ENCODE results near the gene IBSP.

IBSP gene

GRCh38 chr4:87799301-87800113 lies at the start of gene IBSP:
TSS of gene IBSP (plus strand) at chr4:87799554. CDS start at chr4:87802362, 2,808 bp downstream.
- H3K36me3 Mint-ChIP-seq = no peaks in the 10 kb centered on the region
- H3K9me3 Mint-ChIP-seq (ENCODE audit: low read depth) = no peaks in the 10 kb centered on the region
- H3K27ac Mint-ChIP-seq = no peak within 1 kb of the TSS
- no peak within 1 kb of the TSS for H3K4me3 Mint-ChIP-seq
- H3K27me3 Mint-ChIP-seq = no peaks in the 10 kb centered on the region
- no peaks in the 10 kb centered on the region for H3K4me1 Mint-ChIP-seq (ENCODE audit: low read depth)

GRCh38 chr4:87749883-87750282 lies 49.5 kb upstream of the IBSP start:
- Mint-ChIP-seq H3K27me3 (peaks cover 4% of the 10 kb centered on the region), H3K9me3 (ENCODE audit: low read depth) (peaks cover 3% of the 10 kb centered on the region), H3K36me3 (no peaks in the 10 kb centered on the region), H3K4me3 (no peak overlapping the region), H3K4me1 (ENCODE audit: low read depth) (no peaks in the 10 kb centered on the region), H3K27ac (no peak overlapping the region)

DNA sequence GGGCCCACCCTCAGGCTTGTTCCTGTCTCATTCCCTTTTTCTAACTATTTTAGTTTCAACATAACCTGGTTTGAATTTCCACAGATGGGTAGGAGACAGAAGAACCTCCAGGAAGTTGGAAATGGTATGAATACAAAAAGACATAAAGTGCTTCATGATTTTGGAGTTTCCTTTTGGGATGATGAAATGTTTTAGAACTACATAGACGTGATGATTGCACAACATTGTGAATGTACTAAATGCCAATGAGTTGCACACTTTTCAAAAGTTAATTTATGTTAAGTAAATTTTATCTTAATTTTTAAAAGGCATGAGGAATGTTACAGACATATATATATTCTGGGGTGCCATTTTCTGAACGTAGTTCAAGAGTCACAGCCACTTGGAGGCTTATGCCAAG lies 41.1 kb upstream of the IBSP start:
- Mint-ChIP-seq H3K4me1 (ENCODE audit: low read depth) (no peaks in the 10 kb centered on the region), H3K4me3 (no peak overlapping the region), H3K9me3 (ENCODE audit: low read depth) (no peaks in the 10 kb centered on the region), H3K27ac (no peak overlapping the region), H3K36me3 (no peaks in the 10 kb centered on the region), H3K27me3 (peaks cover 10% of the 10 kb centered on the region)

DNA sequence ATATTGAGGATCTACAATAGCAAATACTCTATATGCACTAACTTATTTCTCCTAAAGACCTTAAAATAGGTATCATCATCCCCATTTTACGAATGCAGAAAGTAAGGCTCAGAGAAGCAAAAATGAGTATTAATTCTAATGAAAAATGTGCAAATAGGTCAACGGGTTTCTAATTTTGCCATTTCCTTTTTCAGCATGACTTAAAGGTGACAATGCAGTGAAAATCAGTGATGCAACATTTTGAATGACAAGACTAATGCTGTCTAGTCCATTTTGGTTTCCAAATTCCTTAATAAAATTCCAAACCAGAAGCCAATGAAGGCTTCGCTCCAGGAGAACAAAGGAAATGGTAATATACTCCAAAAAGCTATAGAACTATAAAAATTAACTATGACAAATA lies 37.0 kb upstream of the IBSP start:
- no peak overlapping the region for H3K27ac Mint-ChIP-seq
- no peaks in the 10 kb centered on the region for H3K36me3 Mint-ChIP-seq
- H3K4me3 Mint-ChIP-seq = no peak overlapping the region
- H3K9me3 Mint-ChIP-seq (ENCODE audit: low read depth) = no peaks in the 10 kb centered on the region
- peaks cover 10% of the 10 kb centered on the region for H3K27me3 Mint-ChIP-seq
- H3K4me1 Mint-ChIP-seq (ENCODE audit: low read depth) = no peaks in the 10 kb centered on the region

DNA sequence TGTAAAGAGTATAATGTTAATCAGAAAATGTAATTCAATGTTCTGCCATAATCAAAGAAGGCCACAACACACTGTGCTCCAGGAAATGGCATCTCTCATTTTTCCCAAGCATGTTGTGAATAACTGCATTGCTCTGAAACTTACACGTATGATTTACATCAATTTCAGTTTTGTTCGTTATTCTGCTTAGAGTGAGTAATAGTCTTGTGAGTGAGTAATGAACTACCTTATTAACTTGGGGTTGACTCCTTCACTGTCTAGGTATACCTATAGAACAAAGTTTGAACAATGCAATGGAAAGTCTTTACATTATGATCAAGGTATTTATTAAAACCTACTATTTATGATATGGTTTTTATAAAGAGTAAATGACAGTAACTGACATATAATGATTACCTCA lies 17.8 kb upstream of the IBSP start:
- H3K4me3 Mint-ChIP-seq = no peak overlapping the region
- no peaks in the 10 kb centered on the region for H3K36me3 Mint-ChIP-seq
- no peaks in the 10 kb centered on the region for H3K9me3 Mint-ChIP-seq (ENCODE audit: low read depth)

GRCh38 chr4:87783781-87784180 lies 15.6 kb upstream of the IBSP start:
- Mint-ChIP-seq H3K27me3 (peaks cover 1% of the 10 kb centered on the region), H3K27ac (no peak overlapping the region), H3K4me3 (no peak overlapping the region), H3K36me3 (no peaks in the 10 kb centered on the region), H3K9me3 (ENCODE audit: low read depth) (no peaks in the 10 kb centered on the region), H3K4me1 (ENCODE audit: low read depth) (no peaks in the 10 kb centered on the region)

More for the DNA sequence above, 17.8 kb upstream of the IBSP start:
- Mint-ChIP-seq H3K27ac (no peak overlapping the region), H3K4me1 (ENCODE audit: low read depth) (no peaks in the 10 kb centered on the region), H3K27me3 (peaks cover 3% of the 10 kb centered on the region)

GRCh38 chr4:87785731-87786509 lies 13.4 kb upstream of the IBSP start:
- Mint-ChIP-seq H3K36me3 (no peaks in the 10 kb centered on the region), H3K9me3 (ENCODE audit: low read depth) (no peaks in the 10 kb centered on the region), H3K27ac (no peak overlapping the region), H3K4me1 (ENCODE audit: low read depth) (no peaks in the 10 kb centered on the region), H3K27me3 (no peaks in the 10 kb centered on the region), H3K4me3 (no peak overlapping the region)

DNA sequence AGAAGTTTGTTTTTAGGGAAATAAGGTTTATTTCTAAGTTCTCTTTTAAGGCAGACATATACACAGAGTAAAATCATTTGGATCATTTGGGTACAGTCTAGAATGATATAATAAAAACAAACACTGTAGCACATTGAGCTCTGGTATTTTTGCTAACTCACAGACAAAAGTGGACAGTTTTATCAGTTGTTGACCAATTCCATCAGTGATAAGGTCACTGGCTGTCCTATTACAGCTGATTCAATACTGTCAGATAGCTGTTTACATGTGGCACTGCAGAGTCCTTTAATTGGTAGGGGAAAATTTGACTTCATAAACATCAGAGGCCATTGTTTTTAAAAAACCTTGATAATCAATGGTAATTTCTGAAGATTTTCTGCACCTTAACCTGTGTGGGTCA lies 3.5 kb downstream of the IBSP start:
- Mint-ChIP-seq H3K27ac (no peak overlapping the region), H3K36me3 (no peaks in the 10 kb centered on the region)

GRCh38 chr4:87803421-87803820 lies 4.1 kb downstream of the IBSP start:
- Mint-ChIP-seq H3K36me3 (no peaks in the 10 kb centered on the region), H3K4me3 (no peak overlapping the region), H3K9me3 (ENCODE audit: low read depth) (no peaks in the 10 kb centered on the region), H3K4me1 (ENCODE audit: low read depth) (no peaks in the 10 kb centered on the region), H3K27ac (no peak overlapping the region), H3K27me3 (no peaks in the 10 kb centered on the region)

More for the DNA sequence above, 3.5 kb downstream of the IBSP start:
- no peaks in the 10 kb centered on the region for H3K9me3 Mint-ChIP-seq (ENCODE audit: low read depth)
- H3K27me3 Mint-ChIP-seq = no peaks in the 10 kb centered on the region
- no peak overlapping the region for H3K4me3 Mint-ChIP-seq
- H3K4me1 Mint-ChIP-seq (ENCODE audit: low read depth) = no peaks in the 10 kb centered on the region

GRCh38 chr4:87804871-87805270 lies 5.5 kb downstream of the IBSP start:
- no peak overlapping the region for H3K4me3 Mint-ChIP-seq
- H3K27me3 Mint-ChIP-seq = no peaks in the 10 kb centered on the region
- no peaks in the 10 kb centered on the region for H3K9me3 Mint-ChIP-seq (ENCODE audit: low read depth)
- no peaks in the 10 kb centered on the region for H3K4me1 Mint-ChIP-seq (ENCODE audit: low read depth)
- H3K36me3 Mint-ChIP-seq = no peaks in the 10 kb centered on the region
- no peak overlapping the region for H3K27ac Mint-ChIP-seq

DNA sequence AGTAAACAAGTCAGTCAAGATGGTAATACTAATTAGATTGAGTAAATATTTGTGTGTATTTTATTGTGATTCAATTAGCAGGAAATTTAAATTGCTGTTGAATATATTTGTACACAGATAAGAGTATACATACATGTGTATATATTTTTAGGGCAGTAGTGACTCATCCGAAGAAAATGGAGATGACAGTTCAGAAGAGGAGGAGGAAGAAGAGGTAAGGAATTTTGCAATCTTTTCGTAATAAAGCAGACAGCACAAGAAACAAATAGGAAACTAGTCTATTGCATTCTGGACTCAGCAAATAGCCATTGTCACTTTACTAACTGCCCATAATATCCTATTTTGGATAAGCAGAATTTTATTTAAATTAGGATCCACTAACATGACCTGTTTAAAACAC lies 6.6 kb downstream of the IBSP start:
- Mint-ChIP-seq H3K36me3 (no peaks in the 10 kb centered on the region), H3K4me1 (ENCODE audit: low read depth) (no peaks in the 10 kb centered on the region), H3K27ac (no peak overlapping the region), H3K9me3 (ENCODE audit: low read depth) (no peaks in the 10 kb centered on the region), H3K4me3 (no peak overlapping the region), H3K27me3 (no peaks in the 10 kb centered on the region)

DNA sequence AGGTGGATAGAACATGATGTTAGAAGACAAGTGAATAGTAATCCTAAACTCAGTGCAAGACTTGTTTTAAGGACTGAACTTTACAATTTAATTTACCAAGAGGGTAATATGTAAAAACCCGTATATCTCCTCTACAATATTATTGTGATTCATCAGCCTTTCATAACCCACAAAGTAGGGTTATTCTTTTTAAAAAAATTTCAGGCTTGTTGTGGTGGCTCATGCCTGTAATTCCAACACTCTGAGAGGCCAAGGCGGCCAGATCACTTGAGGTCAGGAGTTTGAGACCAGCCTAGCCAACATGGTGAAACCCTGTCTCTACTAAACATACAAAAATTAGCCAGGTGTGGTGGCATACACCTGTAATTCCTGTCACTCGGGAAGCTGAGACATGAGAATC lies 7.2 kb downstream of the IBSP start:
- Mint-ChIP-seq H3K36me3 (no peaks in the 10 kb centered on the region), H3K4me3 (no peak overlapping the region), H3K27ac (no peak overlapping the region), H3K9me3 (ENCODE audit: low read depth) (no peaks in the 10 kb centered on the region), H3K4me1 (ENCODE audit: low read depth) (no peaks in the 10 kb centered on the region), H3K27me3 (no peaks in the 10 kb centered on the region)

- no peak overlapping the region for H3K27ac Mint-ChIP-seq
- H3K4me1 Mint-ChIP-seq (ENCODE audit: low read depth) = no peaks in the 10 kb centered on the region
- no peaks in the 10 kb centered on the region for H3K9me3 Mint-ChIP-seq (ENCODE audit: low read depth)
- H3K4me3 Mint-ChIP-seq = no peak overlapping the region
- H3K36me3 Mint-ChIP-seq = no peaks in the 10 kb centered on the region
- H3K27me3 Mint-ChIP-seq = no peaks in the 10 kb centered on the region
Measured at GRCh38 chr4:87807402-87807801, 8.0 kb downstream of the IBSP start.

DNA sequence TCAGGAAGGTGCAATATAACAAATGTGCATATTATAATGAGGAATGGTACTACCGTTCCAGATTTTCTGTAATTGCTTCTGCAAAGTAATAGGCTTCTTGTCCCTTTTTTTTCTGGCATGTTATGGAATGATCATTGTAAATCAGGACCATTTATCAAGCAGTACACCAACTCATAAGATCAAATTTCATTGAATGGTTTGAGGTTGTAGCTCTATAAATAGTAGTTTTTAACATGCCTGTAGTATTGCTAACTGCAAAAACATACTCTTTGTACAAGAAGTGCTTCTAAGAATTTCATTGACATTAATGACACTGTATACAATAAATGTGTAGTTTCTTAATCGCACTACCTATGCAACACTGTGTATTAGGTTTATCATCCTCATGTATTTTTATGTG lies 12.6 kb downstream of the IBSP start:
- Mint-ChIP-seq H3K27me3 (no peaks in the 10 kb centered on the region), H3K4me3 (no peak overlapping the region), H3K4me1 (ENCODE audit: low read depth) (no peaks in the 10 kb centered on the region), H3K9me3 (ENCODE audit: low read depth) (no peaks in the 10 kb centered on the region), H3K36me3 (no peaks in the 10 kb centered on the region), H3K27ac (no peak overlapping the region)

GRCh38 chr4:87819281-87819919 lies 20.0 kb downstream of the IBSP start:
- Mint-ChIP-seq H3K27ac (no peak overlapping the region), H3K27me3 (peaks cover 10% of the 10 kb centered on the region), H3K4me3 (no peak overlapping the region), H3K4me1 (ENCODE audit: low read depth) (no peaks in the 10 kb centered on the region), H3K9me3 (ENCODE audit: low read depth) (no peaks in the 10 kb centered on the region), H3K36me3 (no peaks in the 10 kb centered on the region)
